WERI-Rb-1 (cell line): ENCODE measurements around the gene PTRHD1.

ENCODE experiments used
- DNase-seq: peaks from one replicate; pipeline ENCODE4 v3.0.0-alpha.2; 2020
- H3K27ac ChIP-seq: fragments of 250-450 bp; sonication (Bioruptor Pico); 2 replicates; pipeline ENCODE4 v1.5.1; 2020; ENCODE audit warnings: mild to moderate bottlenecking, moderate library complexity
- H3K27me3 ChIP-seq: fragments of 250-450 bp; sonication (Bioruptor Pico); 2 replicates; pipeline ENCODE4 v1.5.1; 2021; ENCODE audit warnings: mild to moderate bottlenecking, low read depth, moderate library complexity; ENCODE audit not compliant: insufficient read depth, severe bottlenecking
- H3K36me3 ChIP-seq: fragments of 250-450 bp; sonication (Bioruptor Pico); 2 replicates; pipeline ENCODE4 v1.5.1; 2020; ENCODE audit warnings: mild to moderate bottlenecking, moderate library complexity
- H3K4me3 ChIP-seq: 2 replicates; pipeline ENCODE4 v1.5.1; 2011; ENCODE audit warnings: low read depth, mild to moderate bottlenecking, control low read depth, low read length
- H3K9me3 ChIP-seq: fragments of 250-450 bp; sonication (Bioruptor Pico); 2 replicates; pipeline ENCODE4 v1.5.1; 2021; ENCODE audit warnings: mild to moderate bottlenecking, moderate library complexity; ENCODE audit not compliant: severe bottlenecking
- TF ChIP-seq, protein P1 (sequence below): IDR thresholded peaks from 2 replicates; pipeline ENCODE4 v1.5.1; 2011; ENCODE audit warnings: low read depth, mild to moderate bottlenecking, control low read depth, inconsistent platforms, low read length

PTRHD1 gene

DNA sequence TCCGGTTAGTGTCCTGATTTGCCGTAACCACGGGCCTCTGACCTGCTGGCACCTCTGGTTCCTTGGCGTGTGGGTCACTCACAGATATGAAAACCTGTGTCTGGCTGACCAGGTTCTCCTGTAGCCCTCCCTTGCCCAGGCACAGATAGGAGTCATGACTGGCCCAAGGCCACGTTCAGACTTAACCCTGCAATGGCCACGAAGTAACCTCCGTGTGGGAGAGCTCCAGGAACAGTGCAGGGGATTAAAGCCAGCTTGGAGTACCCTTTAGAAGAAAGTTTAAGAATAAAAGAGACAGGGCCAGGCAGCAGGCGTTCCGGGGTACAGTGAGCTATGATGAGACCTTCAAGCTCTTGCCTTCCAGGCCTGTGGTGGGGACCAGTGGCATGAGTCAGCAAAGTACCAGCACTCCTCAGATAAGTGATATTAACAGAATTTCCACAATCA lies 25.6 kb upstream of the PTRHD1 start:
- no peak overlapping the region for H3K27ac ChIP-seq
- peaks cover 93% of the 10 kb centered on the region for H3K36me3 ChIP-seq
- DNase-seq, result no peak
- H3K27me3 ChIP-seq, result no peaks in the 10 kb centered on the region
- H3K9me3 ChIP-seq, result no peaks in the 10 kb centered on the region
- TF ChIP-seq, protein P1, sequence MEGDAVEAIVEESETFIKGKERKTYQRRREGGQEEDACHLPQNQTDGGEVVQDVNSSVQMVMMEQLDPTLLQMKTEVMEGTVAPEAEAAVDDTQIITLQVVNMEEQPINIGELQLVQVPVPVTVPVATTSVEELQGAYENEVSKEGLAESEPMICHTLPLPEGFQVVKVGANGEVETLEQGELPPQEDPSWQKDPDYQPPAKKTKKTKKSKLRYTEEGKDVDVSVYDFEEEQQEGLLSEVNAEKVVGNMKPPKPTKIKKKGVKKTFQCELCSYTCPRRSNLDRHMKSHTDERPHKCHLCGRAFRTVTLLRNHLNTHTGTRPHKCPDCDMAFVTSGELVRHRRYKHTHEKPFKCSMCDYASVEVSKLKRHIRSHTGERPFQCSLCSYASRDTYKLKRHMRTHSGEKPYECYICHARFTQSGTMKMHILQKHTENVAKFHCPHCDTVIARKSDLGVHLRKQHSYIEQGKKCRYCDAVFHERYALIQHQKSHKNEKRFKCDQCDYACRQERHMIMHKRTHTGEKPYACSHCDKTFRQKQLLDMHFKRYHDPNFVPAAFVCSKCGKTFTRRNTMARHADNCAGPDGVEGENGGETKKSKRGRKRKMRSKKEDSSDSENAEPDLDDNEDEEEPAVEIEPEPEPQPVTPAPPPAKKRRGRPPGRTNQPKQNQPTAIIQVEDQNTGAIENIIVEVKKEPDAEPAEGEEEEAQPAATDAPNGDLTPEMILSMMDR, result no peak
- H3K4me3 ChIP-seq, result no peak overlapping the region

DNA sequence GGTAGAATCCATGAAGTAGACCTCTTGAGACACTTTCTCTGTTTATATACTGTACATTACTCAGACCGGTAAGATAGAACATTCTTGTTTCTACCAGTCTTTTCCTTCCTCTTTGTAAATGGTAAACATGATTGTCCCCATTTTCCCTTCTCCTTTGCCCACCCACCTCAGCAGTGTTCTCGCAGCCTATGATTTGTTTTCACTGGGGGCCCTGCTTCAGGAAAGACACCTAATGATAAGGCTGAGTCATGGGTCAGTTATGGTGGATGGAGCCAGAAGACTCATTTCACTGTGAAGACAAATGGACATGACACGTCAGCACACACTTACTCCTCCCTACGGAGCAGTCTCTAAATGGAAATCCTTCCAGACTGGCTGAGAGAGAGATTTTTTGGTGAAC lies 23.7 kb upstream of the PTRHD1 start:
- Histone ChIP-seq H3K27me3 (no peaks in the 10 kb centered on the region), H3K4me3 (no peak overlapping the region), H3K9me3 (no peaks in the 10 kb centered on the region), H3K36me3 (peaks cover 87% of the 10 kb centered on the region), H3K27ac (no peak overlapping the region)
- TF ChIP-seq, protein P1, result no peak
- DNase-seq, result no peak

DNA sequence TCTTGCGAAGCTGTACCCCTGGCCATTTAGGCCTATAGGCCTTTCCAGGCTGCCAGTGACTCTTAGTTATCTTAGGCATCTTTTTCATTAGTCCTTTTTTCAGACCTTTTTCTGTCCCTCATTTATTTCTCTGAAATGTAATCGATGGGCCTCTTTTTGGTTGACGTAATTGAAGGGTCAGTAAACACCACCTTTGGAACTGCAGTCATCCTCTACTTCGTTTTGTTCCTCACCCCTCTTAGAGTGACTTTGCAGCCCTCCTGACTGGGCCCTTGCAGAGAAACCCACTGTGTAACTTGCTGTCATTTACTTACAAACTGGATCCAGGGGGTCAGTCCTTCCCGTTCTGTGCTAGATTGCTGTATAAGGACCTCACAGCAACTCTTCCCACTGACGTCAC lies 23.2 kb upstream of the PTRHD1 start:
- H3K36me3 ChIP-seq, result peaks cover 85% of the 10 kb centered on the region
- H3K27me3 ChIP-seq, result no peaks in the 10 kb centered on the region
- TF ChIP-seq, protein P1, result no peak
- DNase-seq, result no peak
- no peak overlapping the region for H3K4me3 ChIP-seq
- no peak overlapping the region for H3K27ac ChIP-seq
- no peaks in the 10 kb centered on the region for H3K9me3 ChIP-seq

DNA sequence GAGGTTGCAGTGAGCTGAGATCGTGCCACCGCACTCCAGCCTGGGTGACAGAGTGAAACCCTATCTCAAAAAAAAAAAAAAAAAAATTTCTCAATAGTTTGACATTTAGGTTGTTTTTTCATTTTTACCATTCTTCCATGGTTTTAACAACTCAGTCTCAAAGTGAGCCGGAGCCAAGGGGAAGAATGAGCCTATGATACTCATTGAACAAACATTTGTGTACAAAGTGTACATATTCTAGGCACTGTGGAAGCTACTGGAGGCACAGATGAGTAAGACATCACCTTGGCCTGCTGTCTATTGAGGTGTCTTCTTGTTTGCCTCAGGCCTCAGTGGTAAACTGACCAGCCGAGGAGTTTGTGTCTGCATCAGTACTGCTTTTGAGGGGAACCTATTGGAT lies 22.0 kb upstream of the PTRHD1 start:
- no peaks in the 10 kb centered on the region for H3K9me3 ChIP-seq
- TF ChIP-seq, protein P1, result no peak
- peaks cover 75% of the 10 kb centered on the region for H3K36me3 ChIP-seq
- H3K4me3 ChIP-seq, result no peak overlapping the region
- DNase-seq, result no peak
- no peaks in the 10 kb centered on the region for H3K27me3 ChIP-seq
- H3K27ac ChIP-seq, result no peak overlapping the region

DNA sequence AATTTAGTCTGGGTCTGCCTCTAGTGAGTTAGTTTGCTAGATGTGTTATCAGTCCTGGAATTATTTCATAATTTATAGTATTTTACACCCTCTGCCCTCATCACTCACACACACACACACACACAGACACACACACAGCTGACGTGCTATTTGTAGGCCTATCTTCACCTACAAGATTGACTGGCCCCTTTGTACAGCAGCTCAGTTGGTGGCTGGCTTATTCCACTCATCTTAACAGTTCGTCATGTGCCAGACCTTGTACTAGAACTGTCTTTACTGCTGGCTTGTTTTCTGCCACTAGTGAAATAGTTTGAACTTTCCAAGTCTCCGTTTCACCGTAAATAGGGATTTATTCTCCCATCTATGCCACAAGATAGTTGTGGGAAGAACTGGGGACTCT lies 21.3 kb upstream of the PTRHD1 start:
- H3K9me3 ChIP-seq, result no peaks in the 10 kb centered on the region
- TF ChIP-seq, protein P1, result no peak
- no peaks in the 10 kb centered on the region for H3K27me3 ChIP-seq
- peaks cover 70% of the 10 kb centered on the region for H3K36me3 ChIP-seq
- no peak overlapping the region for H3K27ac ChIP-seq
- DNase-seq, result no peak
- no peak overlapping the region for H3K4me3 ChIP-seq

DNA sequence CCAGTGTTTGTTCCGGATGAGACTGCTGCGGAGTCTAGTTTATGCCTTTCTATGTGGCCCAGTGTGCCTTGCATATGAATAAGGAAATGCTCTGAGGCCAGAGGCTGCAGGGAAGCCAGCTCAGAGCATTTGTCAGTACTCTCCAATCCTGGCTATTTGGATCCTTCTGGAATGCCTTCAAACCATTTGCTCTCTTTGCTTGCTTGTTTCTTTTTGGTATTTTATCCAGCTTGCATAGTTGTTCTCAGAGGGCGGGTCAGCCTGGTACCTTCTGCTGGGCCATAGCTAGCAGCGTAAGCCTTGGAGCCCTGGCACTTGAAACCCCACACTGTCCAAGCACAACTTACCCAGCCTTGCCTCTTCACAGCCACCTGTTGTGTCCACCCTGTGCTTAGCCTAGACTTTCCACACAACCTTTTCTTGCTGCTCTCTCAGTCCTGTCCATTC lies 20.5 kb upstream of the PTRHD1 start:
- DNase-seq, result no peak
- H3K4me3 ChIP-seq, result no peak overlapping the region
- H3K27me3 ChIP-seq, result no peaks in the 10 kb centered on the region
- no peak overlapping the region for H3K27ac ChIP-seq
- no peaks in the 10 kb centered on the region for H3K9me3 ChIP-seq
- H3K36me3 ChIP-seq, result peaks cover 62% of the 10 kb centered on the region
- TF ChIP-seq, protein P1, result no peak
